Caco-2 (cell line): ENCODE data around the gene PTPRN2. TPM values are rescaled to one million over a fixed set of nuclear protein-coding genes. Genes with fewer than 3 reads are reported as not detected.

ENCODE experiments used
- BruUV-seq: library from RNA; stranded (reverse); fragments of 400-500 nt; replicated peaks from 2 replicates; lab custom pipeline; 2021; lab: Mats Ljungman, UMichigan
- CTCF ChIA-PET: fragments of 300-600 bp; sonication (Branson Sonifier 250); formaldehyde crosslinking; loops from one replicate; lab custom pipeline; 2022; ENCODE audit warnings: antibody characterized with exemption; lab: Charles Lee
- POLR2A ChIA-PET: fragments of 300-600 bp; sonication (Branson Sonifier 250); formaldehyde crosslinking; loops from one replicate; lab custom pipeline; 2022; ENCODE audit warnings: antibody characterized with exemption; lab: Charles Lee
- DNase-seq, 2 experiments: peaks; one replicate each; pipeline versions ENCODE4 v3.0.0 to v3.0.0-alpha.2; 2020 to 2022
- H3K27me3 ChIP-seq: replicated peaks from 2 replicates; pipeline ENCODE4 v1.6.0; 2011; ENCODE audit warnings: low read length; ENCODE audit not compliant: control insufficient read depth, insufficient read depth
- H3K36me3 ChIP-seq: 2 replicates; pipeline ENCODE4 v1.5.1; 2011; ENCODE audit warnings: low read length; ENCODE audit not compliant: control insufficient read depth, insufficient read depth
- H3K4me1 ChIP-seq: fragments of 250-450 bp; sonication (Bioruptor Pico); 2 replicates; pipeline ENCODE4 v1.5.1; 2020; ENCODE audit warnings: mild to moderate bottlenecking
- H3K4me3 ChIP-seq: 2 replicates; pipeline ENCODE4 v1.5.1; 2011; ENCODE audit warnings: low read depth, mild to moderate bottlenecking, control low read depth, low read length
- H3K9me3 ChIP-seq: fragments of 250-450 bp; sonication (Bioruptor Pico); 2 replicates; pipeline ENCODE4 v1.5.1; 2020; ENCODE audit warnings: mild to moderate bottlenecking, moderate library complexity
- H3K27ac Mint-ChIP-seq: one replicate; pipeline ENCODE4 v1.8.0; 2022; ENCODE audit warnings: mixed read lengths; ENCODE audit not compliant: unreplicated experiment
- H3K27me3 Mint-ChIP-seq: one replicate; pipeline ENCODE4 v1.8.0; 2022; ENCODE audit warnings: mixed read lengths; ENCODE audit not compliant: insufficient read depth, unreplicated experiment
- H3K36me3 Mint-ChIP-seq: one replicate; pipeline ENCODE4 v1.8.0; 2022; ENCODE audit warnings: mild to moderate bottlenecking, mixed read lengths; ENCODE audit not compliant: insufficient read depth, unreplicated experiment
- H3K4me1 Mint-ChIP-seq: one replicate; pipeline ENCODE4 v1.8.0; 2022; ENCODE audit warnings: low read depth, mixed read lengths; ENCODE audit not compliant: unreplicated experiment
- H3K4me3 Mint-ChIP-seq: one replicate; pipeline ENCODE4 v1.8.0; 2022; ENCODE audit warnings: mild to moderate bottlenecking, moderate library complexity, mixed read lengths; ENCODE audit not compliant: unreplicated experiment
- H3K9me3 Mint-ChIP-seq: one replicate; pipeline ENCODE4 v1.8.0; 2022; ENCODE audit warnings: mixed read lengths; ENCODE audit not compliant: unreplicated experiment
- CTCF ChIP-seq, 2 experiments: fragments of 200-600 bp in 1 of 2; IDR thresholded peaks; 1 replicate in 1 of 2; 2 replicates in 1 of 2; pipeline versions ENCODE4 v1.5.1 to v1.8.0; 2011 to 2022; ENCODE audit warnings: antibody characterized with exemption in 1 of 2, control low read depth in 1 of 2, inconsistent platforms in 1 of 2, low read depth in 1 of 2, low read length in 1 of 2, mild to moderate bottlenecking in 1 of 2, moderate library complexity in 1 of 2; ENCODE audit not compliant: insufficient read depth in 1 of 2, severe bottlenecking in 1 of 2, unreplicated experiment in 1 of 2
- intact Hi-C: fragments of 100-400 bp; cut with micrococcal nuclease; formaldehyde crosslinking; loops from one replicate; pipeline ENCODE4 v1.10.0; 2022; ENCODE audit not compliant: unreplicated experiment
- total RNA-seq: library from RNA; stranded (reverse); gene quantifications from 2 replicates; pipeline ENCODE4 v1.2.3, GENCODE V29; 2022

The PTPRN2 gene
- total RNA-seq, 1 experiment from 2014 or later, result 1.4 TPM

- H3K9me3 Mint-ChIP-seq, result peaks cover 64% of the 10 kb centered on the region
- Histone ChIP-seq H3K27me3 (no peaks in the 10 kb centered on the region), H3K4me1 (no peaks in the 10 kb centered on the region), H3K4me3 (no peak overlapping the region), H3K36me3 (no peaks in the 10 kb centered on the region), H3K9me3 (no peaks in the 10 kb centered on the region; the same call in 1 of the 2 replicates)
- H3K4me3 Mint-ChIP-seq, result no peak overlapping the region
- no TSS peak for BruUV-seq
- intact Hi-C loops, result no loop called here
- H3K27ac Mint-ChIP-seq, result no peak overlapping the region
- ChIA-PET CTCF (no interaction called here), POLR2A (no interaction called here)
- DNase-seq, result no peak
- no peak for TF ChIP-seq CTCF (IDR thresholded peaks at IDR 0.05; ENCODE audit: insufficient read depth in 1 of 2, low read depth in 1 of 2, low read length in 1 of 2, severe bottlenecking in 1 of 2, unreplicated experiment in 1 of 2)
- no peaks in the 10 kb centered on the region for H3K27me3 Mint-ChIP-seq
- H3K4me1 Mint-ChIP-seq, result no peaks in the 10 kb centered on the region
- H3K36me3 Mint-ChIP-seq, result no peaks in the 10 kb centered on the region
Measured at GRCh38 chr7:158167373-158167772, 420.2 kb downstream of the PTPRN2 start.

DNA sequence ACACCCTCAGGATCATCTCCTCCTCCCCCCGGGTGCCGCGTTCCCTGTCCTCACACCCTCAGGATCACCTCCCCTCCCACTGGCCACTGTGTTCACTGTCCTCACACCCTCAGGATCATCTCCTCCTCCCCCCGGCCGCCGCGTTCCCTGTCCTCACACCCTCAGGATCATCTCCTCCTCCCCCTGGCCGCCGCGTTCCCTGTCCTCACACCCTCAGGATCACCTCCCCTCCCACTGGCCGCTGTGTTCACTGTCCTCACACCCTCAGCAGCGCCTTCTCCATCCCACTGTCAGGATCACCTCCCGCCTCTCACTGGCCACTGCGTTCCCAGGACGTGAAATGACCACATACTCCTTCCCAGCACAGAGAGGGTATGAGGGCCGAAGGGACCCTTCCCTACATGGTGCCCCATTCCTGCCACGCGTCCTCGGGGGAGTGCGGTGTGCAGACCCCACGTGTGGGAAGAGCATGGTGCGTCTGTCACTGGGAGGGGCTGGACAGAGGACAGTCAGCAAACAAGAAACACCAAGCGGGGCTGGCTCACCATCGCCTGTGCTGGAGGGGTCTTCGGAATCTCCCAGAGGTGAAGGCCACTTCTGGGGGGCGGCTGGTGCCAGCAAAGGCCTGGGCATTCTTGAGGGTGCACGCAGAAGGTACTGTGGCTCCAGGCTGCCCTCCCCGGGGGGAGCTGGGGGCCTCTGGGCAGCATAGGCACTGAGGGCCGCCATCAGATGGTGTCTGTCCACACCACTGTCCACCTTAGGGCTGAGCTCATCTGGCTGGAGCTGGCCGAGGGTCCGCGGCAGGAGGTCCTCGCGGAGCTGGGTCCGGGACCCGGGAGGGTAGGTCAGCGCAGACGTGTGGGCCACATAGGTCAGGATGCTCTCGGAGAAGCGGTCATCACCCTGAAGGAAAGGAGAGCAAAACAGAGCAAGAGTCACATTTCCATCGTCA lies 421.0 kb downstream of the PTPRN2 start:
- Histone ChIP-seq H3K4me3 (no peak overlapping the region), H3K36me3 (no peaks in the 10 kb centered on the region), H3K27me3 (no peaks in the 10 kb centered on the region), H3K4me1 (no peaks in the 10 kb centered on the region), H3K9me3 (no peaks in the 10 kb centered on the region; the same call in 1 of the 2 replicates)
- DNase-seq, result no peak
- POLR2A ChIA-PET, result no interaction called here
- CTCF ChIA-PET, result no interaction called here
- TF ChIP-seq CTCF (IDR thresholded peaks at IDR 0.05; ENCODE audit: insufficient read depth in 1 of 2, low read depth in 1 of 2, low read length in 1 of 2, severe bottlenecking in 1 of 2, unreplicated experiment in 1 of 2), result no peak
- Mint-ChIP-seq H3K27ac (no peak overlapping the region), H3K36me3 (no peaks in the 10 kb centered on the region), H3K4me1 (no peaks in the 10 kb centered on the region), H3K27me3 (no peaks in the 10 kb centered on the region), H3K9me3 (peaks cover 64% of the 10 kb centered on the region), H3K4me3 (no peak overlapping the region)
- BruUV-seq, result no TSS peak
- intact Hi-C loops, result no loop called here

DNA sequence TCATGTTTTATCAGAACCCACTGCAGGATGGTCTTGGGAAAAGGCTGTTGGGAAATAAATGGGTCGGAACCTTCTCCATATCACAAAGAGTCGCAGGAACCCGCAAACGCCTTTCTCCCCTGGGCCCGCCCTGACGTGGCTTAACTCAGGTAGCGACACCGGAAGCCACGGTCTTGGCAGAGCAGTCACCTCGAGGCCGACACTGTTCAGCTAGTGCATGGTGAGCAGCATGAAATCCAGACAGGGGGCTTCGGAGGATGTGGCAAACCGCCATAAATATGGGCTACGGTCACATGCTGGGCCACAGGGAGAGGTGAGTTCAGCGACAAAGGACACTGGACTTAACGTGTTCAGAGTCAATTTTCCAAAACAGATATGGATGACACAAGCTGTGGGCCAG lies 421.9 kb downstream of the PTPRN2 start:
- Histone ChIP-seq H3K4me1 (no peaks in the 10 kb centered on the region), H3K4me3 (no peak overlapping the region), H3K27me3 (no peaks in the 10 kb centered on the region), H3K36me3 (no peaks in the 10 kb centered on the region), H3K9me3 (no peaks in the 10 kb centered on the region; the same call in 1 of the 2 replicates)
- no TSS peak for BruUV-seq
- Mint-ChIP-seq H3K4me1 (no peaks in the 10 kb centered on the region), H3K9me3 (peaks cover 74% of the 10 kb centered on the region), H3K27ac (no peak overlapping the region), H3K27me3 (no peaks in the 10 kb centered on the region), H3K4me3 (no peak overlapping the region), H3K36me3 (no peaks in the 10 kb centered on the region)
- intact Hi-C loops, result no loop called here
- CTCF ChIA-PET, result no interaction called here
- no peak for TF ChIP-seq CTCF (IDR thresholded peaks at IDR 0.05; ENCODE audit: insufficient read depth in 1 of 2, low read depth in 1 of 2, low read length in 1 of 2, severe bottlenecking in 1 of 2, unreplicated experiment in 1 of 2)
- POLR2A ChIA-PET, result no interaction called here
- DNase-seq, result no peak
